ACHN (cell line): ENCODE results near the gene ADAMTS14.
"Not testable (repeated sequence)": the region's sequence is repeated elsewhere in the genome, so short reads cannot be mapped to it uniquely, and the experiment has no call there.

Experiments
- DNase-seq: peaks from one replicate; pipeline ENCODE4 v3.0.0-alpha.2; 2015
- in situ Hi-C: cut with HindIII; loops from 2 replicates; pipeline ENCODE4 v1.10.0; 2017; ENCODE audit warnings: low sequenced_read_pairs, low pct_ligation_motif_present, low pct_unique_long_range_greater_than_20kb

The ADAMTS14 gene, protein sequence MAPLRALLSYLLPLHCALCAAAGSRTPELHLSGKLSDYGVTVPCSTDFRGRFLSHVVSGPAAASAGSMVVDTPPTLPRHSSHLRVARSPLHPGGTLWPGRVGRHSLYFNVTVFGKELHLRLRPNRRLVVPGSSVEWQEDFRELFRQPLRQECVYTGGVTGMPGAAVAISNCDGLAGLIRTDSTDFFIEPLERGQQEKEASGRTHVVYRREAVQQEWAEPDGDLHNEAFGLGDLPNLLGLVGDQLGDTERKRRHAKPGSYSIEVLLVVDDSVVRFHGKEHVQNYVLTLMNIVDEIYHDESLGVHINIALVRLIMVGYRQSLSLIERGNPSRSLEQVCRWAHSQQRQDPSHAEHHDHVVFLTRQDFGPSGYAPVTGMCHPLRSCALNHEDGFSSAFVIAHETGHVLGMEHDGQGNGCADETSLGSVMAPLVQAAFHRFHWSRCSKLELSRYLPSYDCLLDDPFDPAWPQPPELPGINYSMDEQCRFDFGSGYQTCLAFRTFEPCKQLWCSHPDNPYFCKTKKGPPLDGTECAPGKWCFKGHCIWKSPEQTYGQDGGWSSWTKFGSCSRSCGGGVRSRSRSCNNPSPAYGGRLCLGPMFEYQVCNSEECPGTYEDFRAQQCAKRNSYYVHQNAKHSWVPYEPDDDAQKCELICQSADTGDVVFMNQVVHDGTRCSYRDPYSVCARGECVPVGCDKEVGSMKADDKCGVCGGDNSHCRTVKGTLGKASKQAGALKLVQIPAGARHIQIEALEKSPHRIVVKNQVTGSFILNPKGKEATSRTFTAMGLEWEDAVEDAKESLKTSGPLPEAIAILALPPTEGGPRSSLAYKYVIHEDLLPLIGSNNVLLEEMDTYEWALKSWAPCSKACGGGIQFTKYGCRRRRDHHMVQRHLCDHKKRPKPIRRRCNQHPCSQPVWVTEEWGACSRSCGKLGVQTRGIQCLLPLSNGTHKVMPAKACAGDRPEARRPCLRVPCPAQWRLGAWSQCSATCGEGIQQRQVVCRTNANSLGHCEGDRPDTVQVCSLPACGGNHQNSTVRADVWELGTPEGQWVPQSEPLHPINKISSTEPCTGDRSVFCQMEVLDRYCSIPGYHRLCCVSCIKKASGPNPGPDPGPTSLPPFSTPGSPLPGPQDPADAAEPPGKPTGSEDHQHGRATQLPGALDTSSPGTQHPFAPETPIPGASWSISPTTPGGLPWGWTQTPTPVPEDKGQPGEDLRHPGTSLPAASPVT

DNA sequence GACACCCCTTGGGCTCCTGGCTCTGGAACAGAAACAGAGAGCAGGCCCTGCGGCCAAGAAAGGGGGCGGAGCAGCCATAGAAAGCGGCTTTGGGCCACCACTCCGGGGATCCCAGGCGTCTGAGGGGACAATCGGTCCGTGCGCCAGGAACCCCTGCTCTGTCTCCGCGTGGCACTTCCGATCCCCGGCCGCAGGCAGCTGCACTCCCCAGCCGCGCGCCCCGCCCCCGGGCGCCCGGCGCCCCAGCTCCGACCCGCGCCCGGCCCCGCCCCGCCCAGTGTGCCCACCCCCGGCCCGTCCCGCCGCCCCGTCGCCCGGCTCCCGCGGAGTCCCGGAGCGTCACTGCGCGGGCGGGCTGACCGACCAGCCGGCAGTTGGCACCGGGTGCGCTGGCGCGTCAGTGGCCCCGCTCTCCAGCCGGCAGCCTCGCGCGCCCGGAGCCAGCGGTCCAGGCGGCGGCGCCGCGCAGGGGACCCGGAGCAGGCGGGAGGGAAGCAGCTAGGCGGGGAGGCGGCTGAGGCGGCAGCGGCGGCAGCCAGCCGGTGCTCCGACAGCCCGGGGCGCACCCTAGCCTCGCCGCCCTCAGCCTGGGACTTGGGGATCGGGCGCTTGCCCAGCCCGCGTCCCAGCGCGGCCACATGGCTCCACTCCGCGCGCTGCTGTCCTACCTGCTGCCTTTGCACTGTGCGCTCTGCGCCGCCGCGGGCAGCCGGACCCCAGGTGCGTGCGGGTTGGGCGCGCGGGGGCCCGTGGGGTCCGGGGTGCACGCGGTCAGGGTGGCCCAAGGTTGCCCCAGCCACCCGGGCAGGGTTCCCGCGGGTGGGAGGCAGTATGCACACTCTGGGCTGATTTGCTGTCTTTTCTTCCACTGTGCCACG lies at the start of gene ADAMTS14:
TSS of gene ADAMTS14 (plus strand) at position 342 of the 878 bp plus-strand sequence. CDS start at position 639, 297 bp downstream.
- peak; percentile 38 for DNase-seq
- in situ Hi-C loops, result no loop called here

DNA sequence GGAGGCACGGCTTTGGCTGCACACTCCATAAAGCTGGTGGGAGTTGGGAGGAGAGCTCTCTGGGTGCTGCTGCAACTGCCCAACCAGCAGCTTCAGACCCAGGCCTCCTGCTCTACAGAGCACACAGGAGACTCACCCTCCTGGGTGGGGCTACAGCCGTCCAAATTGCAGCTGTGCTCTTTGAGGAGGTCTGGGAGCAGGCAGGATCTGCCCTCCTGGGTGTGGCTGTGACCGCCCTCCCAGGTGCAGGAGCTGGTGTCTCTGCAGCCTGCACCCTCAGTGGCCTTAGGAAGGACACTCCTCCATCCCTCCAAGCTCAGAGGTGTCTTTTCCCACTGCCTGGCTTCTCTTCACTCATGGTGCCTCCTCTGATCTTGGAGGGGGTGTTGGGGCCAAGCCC lies 49.8 kb upstream of the ADAMTS14 start:
- DNase-seq, result no peak

DNA sequence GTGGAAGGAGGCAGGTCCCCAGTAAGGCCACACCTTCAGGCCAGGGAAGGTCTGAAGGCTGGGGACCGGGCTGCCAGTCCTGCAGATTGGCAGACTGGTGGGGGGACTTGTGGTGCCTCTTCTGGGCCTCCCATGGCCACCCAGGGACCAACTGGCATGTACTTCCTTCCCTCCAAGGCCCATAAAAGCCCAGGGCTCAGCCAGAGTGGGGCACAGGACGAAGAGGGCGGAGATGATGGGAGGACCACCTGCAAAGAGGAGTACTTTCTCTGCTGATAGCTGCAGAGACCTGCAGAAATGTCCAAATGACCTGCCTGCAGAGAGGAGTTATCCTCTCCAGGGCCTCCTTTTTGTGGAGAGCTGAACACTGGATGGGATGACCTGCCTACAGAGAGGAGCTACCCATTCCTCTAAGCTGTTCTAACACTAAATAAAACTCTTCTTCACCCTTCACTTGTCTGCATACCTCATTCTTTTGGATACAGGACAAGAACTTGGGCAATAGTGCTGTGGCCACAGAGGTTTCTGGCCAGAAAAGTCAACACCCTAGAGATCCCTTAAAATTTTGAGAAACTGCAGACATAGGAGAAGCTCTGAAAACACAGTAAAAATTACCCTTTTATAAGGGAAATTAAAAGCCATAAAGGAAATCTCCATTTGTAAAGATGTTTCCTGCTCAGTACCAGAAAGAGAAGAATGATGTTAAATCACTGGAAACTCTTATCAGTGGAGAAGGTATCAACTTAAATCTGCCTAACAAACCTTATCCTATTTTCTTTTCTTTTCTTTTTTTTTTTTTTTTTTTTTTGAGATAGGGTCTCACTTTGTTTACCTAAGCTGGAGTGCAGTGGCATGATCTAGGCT lies 49.1 kb upstream of the ADAMTS14 start:
- in situ Hi-C loops, result no loop called here
- DNase-seq, result no peak

More for the DNA sequence above, 49.8 kb upstream of the ADAMTS14 start:
- in situ Hi-C loops, result no loop called here

DNA sequence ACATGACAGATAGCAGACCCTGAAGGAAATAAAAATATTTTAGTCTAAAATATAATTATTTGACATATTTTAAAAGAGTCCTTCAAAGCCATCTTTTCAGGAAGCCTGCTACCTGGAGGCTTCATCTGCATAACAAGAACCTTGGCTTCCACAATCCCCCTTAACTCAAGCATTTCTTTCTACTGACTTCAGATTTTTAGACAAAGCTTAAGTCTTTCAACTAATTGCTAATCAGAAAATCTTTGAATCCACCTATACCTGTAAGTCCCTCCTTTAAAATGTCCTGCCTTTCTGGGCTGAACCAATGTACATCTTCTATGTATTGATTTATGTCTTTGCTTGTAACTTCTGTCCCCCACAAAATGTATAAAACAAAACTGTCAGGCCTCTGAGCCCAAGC lies 46.2 kb upstream of the ADAMTS14 start:
- DNase-seq, result no peak
- in situ Hi-C loops, result no loop called here

DNA sequence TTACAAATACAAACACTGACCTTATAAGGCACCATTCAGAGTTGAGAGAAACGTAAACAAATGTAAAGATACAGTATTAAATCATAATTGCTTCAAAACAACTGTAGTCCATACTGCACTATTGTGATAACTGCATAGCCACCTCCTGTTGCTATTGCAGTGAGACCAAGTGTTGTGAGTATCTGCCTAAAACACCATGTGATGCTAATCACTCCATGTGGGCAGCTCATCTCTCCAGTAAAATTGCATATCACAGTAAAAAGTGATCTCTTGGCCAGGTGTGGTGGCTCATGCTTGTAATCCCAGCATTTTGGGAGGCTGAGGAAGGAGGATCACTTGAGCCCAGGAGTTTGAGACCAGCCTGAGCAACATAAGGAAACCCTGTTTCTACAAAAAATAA lies 43.0 kb upstream of the ADAMTS14 start:
- in situ Hi-C loops, result no loop called here
- no peak for DNase-seq

DNA sequence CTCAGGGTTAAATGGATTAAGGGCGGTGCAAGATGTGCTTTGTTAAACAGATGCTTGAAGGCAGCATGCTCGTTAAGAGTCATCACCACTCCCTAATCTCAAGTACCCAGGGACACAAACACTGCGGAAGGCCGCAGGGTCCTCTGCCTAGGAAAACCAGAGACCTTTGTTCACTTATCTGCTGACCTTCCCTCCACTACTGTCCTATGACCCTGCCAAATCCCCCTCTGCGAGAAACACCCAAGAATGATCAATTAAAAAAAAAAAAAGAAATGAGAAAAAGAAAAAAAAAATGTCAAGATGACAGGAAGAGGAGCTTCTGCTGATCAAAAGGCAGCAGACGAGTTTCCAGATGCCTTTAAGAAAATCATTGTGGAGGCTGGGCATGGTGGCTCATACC lies 40.6 kb upstream of the ADAMTS14 start:
- DNase-seq, in situ Hi-C loops: not testable (repeated sequence)

DNA sequence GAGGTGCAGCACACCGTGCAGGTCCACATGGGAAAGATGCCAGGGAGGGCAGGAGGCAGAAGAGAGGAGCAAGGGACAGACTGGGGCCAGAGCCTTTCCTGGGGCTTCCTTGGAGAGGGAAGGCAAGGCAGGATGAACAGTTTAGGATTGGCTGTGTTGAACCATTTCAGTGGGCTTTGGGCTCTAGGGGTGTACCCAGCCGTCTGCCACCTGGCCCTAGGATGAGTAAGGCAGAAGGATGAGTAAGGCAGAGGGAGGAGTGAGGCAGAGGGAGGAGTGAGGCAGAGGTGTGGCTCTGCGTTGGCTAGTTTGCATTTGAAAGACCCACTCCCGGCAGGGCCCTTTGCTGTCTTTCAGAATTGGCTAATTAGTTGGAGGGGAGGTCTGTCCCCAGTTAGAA lies 38.3 kb upstream of the ADAMTS14 start:
- no peak for DNase-seq
- in situ Hi-C loops, result no loop called here

DNA sequence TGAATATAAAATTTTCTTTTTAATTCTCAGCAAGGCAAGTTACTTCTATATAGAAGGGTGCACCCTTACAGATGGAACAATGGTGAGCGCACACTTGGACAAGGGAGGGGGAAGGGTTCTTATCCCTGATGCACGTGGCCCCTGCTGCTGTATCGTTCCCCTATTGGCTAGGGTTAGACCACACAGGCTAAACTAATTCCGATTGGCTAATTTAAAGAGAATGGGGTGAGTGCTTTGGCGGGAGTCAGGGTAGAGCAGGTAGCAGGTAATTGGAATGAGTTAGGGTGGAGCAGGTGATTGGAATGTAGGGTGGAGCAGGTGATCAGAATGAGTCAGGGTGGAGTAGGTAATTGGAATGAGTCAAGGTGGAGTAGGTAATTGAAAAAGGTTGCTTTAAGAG lies 37.8 kb upstream of the ADAMTS14 start:
- in situ Hi-C loops, DNase-seq: not testable (repeated sequence)

DNA sequence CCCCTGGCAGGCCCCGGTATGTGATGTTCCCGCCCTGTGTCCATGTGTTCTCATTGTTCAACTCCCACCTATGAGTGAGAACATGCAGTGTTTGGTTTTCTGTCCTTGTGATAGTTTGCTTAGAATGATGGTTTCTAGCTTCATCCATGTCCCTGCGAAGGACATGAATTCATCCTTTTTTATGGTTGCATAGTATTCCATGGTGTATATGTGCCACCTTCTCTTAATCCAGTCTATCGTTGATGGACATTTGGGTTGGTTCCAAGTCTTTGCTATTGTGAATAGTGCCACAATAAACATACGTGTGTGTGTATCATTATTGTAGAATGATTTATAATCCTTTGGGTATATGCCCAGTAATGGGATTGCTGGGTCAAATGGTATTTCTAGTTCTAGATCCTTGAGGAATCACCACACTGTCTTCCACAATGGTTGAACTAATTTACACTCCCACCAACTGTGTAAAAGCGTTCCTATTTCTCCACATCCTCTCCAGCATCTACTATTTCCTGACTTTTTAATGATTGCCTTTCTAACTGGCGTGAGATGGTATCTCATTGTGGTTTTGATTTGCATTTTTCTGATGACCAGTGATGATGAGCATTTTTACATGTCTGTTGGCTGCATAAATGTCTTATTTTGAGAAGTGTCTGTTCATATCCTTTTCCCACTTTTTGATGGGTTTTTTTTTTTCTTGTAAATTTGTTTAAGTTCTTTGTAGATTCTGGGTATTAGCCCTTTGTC lies 32.5 kb upstream of the ADAMTS14 start:
- DNase-seq, in situ Hi-C loops: not testable (repeated sequence)

DNA sequence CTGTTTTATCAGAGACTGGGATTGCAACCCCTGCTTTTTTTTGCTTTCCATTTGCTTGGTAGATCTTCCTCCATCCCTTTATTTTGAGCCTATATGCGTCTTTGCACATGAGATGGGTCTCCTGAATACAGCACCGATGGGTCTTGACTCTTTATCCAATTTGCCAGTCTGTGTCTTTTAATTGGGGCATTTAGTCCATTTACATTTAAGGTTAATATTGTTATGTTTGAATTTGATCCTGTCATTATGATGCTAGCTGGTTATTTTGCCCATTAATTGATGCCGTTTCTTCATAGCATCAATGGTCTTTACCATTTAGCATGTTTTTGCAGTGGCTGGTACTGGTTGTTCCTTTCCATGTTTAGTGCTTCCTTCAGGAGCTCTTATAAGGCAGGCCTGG lies 29.0 kb upstream of the ADAMTS14 start:
- DNase-seq, in situ Hi-C loops: not testable (repeated sequence)

DNA sequence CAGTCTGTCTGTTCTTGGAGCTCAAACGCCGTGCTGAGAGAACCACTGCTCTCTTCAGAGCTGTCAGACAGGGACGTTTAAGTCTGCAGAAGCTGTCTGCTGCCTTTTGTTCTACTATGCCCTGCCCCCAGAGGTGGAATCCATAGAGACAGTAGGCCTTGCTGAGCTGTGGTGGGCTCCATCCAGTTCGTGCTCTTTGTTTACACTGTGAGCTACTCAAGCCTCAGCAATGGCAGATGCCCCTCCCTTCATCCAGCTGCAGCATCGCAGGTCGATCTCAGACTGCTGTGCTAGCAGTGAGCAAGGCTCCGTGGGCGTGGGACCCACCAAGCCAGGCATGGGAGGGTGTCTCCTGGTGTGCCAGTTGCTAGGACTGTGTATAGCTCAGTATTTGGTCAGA lies 27.3 kb upstream of the ADAMTS14 start:
- DNase-seq, in situ Hi-C loops: not testable (repeated sequence)

DNA sequence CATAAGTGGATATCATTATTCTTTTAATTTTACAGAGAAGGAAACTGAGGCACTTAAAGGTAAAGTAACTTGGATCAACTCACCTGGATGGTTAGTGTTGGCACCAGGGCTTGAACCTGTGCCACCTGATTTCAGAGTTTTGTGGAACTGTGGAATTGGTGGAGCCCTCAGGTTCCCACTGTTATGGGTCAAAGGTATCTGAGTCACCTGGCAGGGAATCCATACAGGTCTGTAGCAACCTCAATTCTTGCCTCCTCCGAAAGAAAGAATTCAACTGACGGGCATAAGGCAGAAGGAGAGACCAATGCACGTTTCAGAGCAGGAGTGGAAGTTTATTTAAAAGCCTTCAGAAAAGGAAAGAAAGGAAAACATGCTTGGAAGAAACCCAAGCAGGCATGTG lies 25.2 kb upstream of the ADAMTS14 start:
- in situ Hi-C loops, result no loop called here

DNA sequence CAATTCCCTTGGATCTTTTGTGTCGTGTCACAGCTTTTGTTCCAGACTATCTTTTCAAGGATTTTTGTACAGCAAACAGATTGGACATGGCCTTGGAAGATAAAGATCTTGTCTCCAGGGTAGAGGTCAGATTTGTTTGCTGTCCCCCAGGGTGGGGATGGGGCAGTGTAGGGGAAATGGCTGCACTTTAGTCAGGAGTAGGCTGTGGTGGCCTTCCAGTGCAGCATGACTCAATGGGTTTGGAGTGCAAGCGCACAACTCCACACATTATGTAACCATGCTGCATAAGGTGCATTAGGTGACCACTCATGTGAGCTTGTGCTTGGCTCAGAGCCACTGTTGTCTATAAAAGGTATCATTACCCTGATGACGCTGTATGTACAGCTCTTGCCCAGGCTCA lies 23.9 kb upstream of the ADAMTS14 start:
- DNase-seq, result peak; percentile 14
- in situ Hi-C loops, result no loop called here

More for the DNA sequence above, 25.2 kb upstream of the ADAMTS14 start:
- DNase-seq, result no peak

DNA sequence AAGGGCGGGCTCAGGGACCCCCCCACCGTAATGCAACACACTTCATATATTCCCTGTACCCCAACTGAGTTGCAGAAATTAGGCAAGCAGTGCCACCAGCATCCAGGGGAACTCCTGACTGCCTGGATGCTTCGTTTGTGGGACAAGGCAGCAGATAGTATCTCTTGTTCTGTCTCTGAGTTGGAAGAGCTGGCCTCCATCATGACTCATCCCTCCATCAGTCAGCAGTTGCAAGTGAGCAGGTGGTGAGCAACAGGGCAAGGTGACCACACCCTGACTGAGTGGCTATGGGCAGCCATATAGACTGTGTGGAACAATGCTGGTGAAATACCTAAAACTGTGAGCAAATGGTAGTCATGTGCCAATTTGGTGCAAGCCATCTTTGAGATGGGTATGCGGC lies 22.8 kb upstream of the ADAMTS14 start:
- no peak for DNase-seq
- in situ Hi-C loops, result no loop called here

DNA sequence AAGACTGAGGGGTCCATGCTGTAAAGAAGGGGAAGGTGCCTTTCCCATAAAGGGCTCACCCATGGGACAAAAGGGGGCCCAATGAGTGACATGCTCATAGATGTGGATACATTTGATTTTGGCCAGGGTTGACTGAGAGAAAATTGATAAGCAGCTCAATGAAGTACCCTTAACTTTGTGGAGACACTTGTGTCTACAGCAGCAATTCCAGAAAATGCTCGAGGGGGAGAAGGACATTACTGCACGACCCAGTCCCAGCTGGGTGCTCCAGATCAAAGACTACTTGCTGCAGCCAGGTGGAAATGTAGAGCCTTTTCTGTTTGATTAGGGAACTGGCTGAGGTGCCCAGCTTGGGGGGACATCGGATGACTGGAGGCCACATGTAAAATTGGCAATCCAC lies 22.2 kb upstream of the ADAMTS14 start:
- in situ Hi-C loops, result no loop called here
- no peak for DNase-seq

DNA sequence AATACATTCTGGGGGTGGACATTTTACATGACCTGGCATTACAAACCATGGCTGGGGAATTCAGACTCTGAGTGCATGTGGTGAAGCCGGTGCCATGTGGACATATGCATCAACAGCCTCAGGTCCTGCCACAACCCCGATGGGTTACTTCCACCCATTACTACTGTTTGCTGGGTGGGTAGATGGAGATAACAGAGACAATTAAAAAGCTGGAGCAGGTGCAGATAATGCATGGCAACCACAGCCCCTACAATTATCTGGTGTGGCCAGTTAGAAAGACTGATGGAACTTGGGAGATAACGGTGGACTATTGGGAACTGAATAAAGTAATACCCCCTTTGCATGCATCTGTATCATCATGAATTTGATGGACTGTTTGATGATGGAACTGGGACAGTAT lies 21.6 kb upstream of the ADAMTS14 start:
- in situ Hi-C loops, result no loop called here

More for the DNA sequence above, 21.6 kb upstream of the ADAMTS14 start:
- DNase-seq, result no peak
